Measurements from ENCODE around the gene CLCN4.

Gene CLCN4

DNA sequence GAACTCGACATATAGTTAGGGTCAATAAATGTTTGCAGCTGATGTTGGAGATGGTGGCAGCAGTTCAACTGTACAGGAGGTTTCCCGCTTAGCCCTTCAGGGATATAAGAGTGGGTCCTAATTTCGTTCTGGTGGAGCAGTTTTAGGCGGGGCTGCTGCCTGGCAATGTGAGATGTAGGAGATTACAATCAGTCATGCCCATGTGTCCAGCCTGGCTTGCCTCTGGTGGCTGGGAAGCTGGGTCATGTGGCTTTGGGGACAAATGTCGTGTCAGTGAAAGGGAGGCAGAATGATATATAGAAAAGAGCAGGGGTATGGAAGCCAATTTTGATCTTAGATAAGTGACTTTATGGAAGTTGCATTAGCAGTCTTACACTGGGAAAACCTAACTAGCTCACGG, 129.4 kb downstream of the CLCN4 start:
- no peak overlapping the region for H3K27ac ChIP-seq
- no peak overlapping the region for H3K4me3 ChIP-seq (ENCODE audit: low read depth in 1 of 2, low read length in 1 of 2)
- H3K4me1 ChIP-seq (ENCODE audit: control insufficient read depth in 1 of 2, insufficient read depth in 1 of 2, low read depth in 1 of 2, low read length in 1 of 2): no peaks in the 10 kb centered on the region
- H3K36me3 ChIP-seq: no peaks in the 10 kb centered on the region
- TF ChIP-seq CTCF (IDR thresholded peaks at IDR 0.05): no peak
- no peaks in the 10 kb centered on the region for H3K27me3 ChIP-seq
- H3K9me3 ChIP-seq: no peaks in the 10 kb centered on the region
